ENCODE measurements around the gene JTB.

Gene JTB

GRCh38 chr1:153978274-153978909 lies 918 bp upstream of the JTB start:
- DNase-seq = no peak

- DNase-seq = peak in 1 of 6 experiments; percentile 56
Observed at GRCh38 chr1:153976819-153977249, 640 bp downstream of the JTB start.

GRCh38 chr1:153973525-153973924 lies 3.9 kb downstream of the JTB start:
- DNase-seq = no peak

- no peak for DNase-seq
Observed at GRCh38 chr1:153973071-153973470, 4.4 kb downstream of the JTB start.

GRCh38 chr1:153970346-153970745 lies 7.1 kb downstream of the JTB start:
- no peak for DNase-seq

GRCh38 chr1:153968972-153969371 lies 8.5 kb downstream of the JTB start:
- no peak for DNase-seq

- DNase-seq = no peak
Observed at GRCh38 chr1:153968408-153968807, 9.1 kb downstream of the JTB start.

- DNase-seq = peak in 1 of 6 experiments; percentile 45
Observed at GRCh38 chr1:153968000-153968363, 9.5 kb downstream of the JTB start.

GRCh38 chr1:153967107-153967999 lies 10.1 kb downstream of the JTB start, which contains the start of gene CREB3L4:
Gene CREB3L4 (plus strand): TSS chr1:153967902. CDS start chr1:153968526, 624 bp downstream.
- DNase-seq = peak; percentile 69 to 87 (median 81)

- peak in 1 of 6 experiments; percentile 42 for DNase-seq
Observed at GRCh38 chr1:153963850-153964331, 13.6 kb downstream of the JTB start.

- DNase-seq = peak; percentile 80 to 97 (median 90)
Observed at GRCh38 chr1:153963030-153963849, 14.2 kb downstream of the JTB start, which contains the start of gene SLC39A1. Gene SLC39A1 (minus strand): TSS chr1:153963537. CDS start chr1:153962715, 822 bp downstream.

- no peak for DNase-seq
Observed at GRCh38 chr1:153962088-153963029, 15.1 kb downstream of the JTB start.

GRCh38 chr1:153961421-153961820 lies 16.1 kb downstream of the JTB start:
- DNase-seq = no peak

- DNase-seq = no peak
Observed at GRCh38 chr1:153960206-153960605, 17.3 kb downstream of the JTB start.

GRCh38 chr1:153959454-153959853 lies 18.0 kb downstream of the JTB start:
- no peak for DNase-seq

- DNase-seq = no peak
Observed at GRCh38 chr1:153958961-153959260, 18.6 kb downstream of the JTB start.

GRCh38 chr1:153958111-153958960 lies 19.1 kb downstream of the JTB start, which contains the start of gene CRTC2:
Gene CRTC2 (minus strand): TSS chr1:153958612. CDS start chr1:153958497, 115 bp downstream.
- peak; percentile 93 to 97 (median 95) for DNase-seq

GRCh38 chr1:153957744-153958110 lies 19.7 kb downstream of the JTB start:
- peak in 4 of 6 experiments; percentile 29 to 72 (median 36) for DNase-seq

GRCh38 chr1:153956997-153957715 lies 20.3 kb downstream of the JTB start:
- DNase-seq = no peak

- DNase-seq = no peak
Observed at GRCh38 chr1:153954826-153955225, 22.6 kb downstream of the JTB start.

Data from stimulated activated naive CD4-positive, alpha-beta T cell (primary cell).